Neural progenitor cell (in vitro differentiated cells): ENCODE results near the gene PTH2. TPM values are rescaled to one million over a fixed set of nuclear protein-coding genes. Genes with fewer than 3 reads are reported as not detected.

Experiments used
- DNase-seq: peaks from one replicate; pipeline ENCODE4 v3.0.0-alpha.2; 2016; ENCODE audit warnings: low spot score
- H2AFZ ChIP-seq: fragments of 200-600 bp; sonication (generic); replicated peaks from 2 replicates; pipeline ENCODE4 v1.6.1; 2016; ENCODE audit warnings: antibody characterized with exemption
- H3F3A ChIP-seq: fragments of 200-600 bp; sonication (generic); 2 replicates; pipeline ENCODE4 v1.6.1; 2016; ENCODE audit warnings: antibody characterized with exemption, low read depth
- H3K27ac ChIP-seq: fragments of 200-600 bp; sonication (generic); 2 replicates; pipeline ENCODE4 v1.5.1; 2016; ENCODE audit warnings: mild to moderate bottlenecking
- H3K27me3 ChIP-seq: fragments of 200-600 bp; sonication (generic); 2 replicates; pipeline ENCODE4 v1.6.1; 2016; ENCODE audit warnings: mild to moderate bottlenecking, moderate library complexity
- H3K36me3 ChIP-seq: fragments of 200-600 bp; sonication (generic); 2 replicates; pipeline ENCODE4 v1.5.1; 2016
- H3K4me1 ChIP-seq: fragments of 200-600 bp; sonication (generic); 2 replicates; pipeline ENCODE4 v1.6.1; 2016; ENCODE audit warnings: mixed run types
- H3K4me2 ChIP-seq: fragments of 200-600 bp; sonication (generic); 2 replicates; pipeline ENCODE4 v1.6.1; 2016
- H3K4me3 ChIP-seq: fragments of 200-600 bp; sonication (generic); 2 replicates; pipeline ENCODE4 v1.5.1; 2016
- H3K79me2 ChIP-seq: fragments of 200-600 bp; sonication (generic); 2 replicates; pipeline ENCODE4 v1.6.1; 2016; ENCODE audit warnings: low read depth
- H3K9ac ChIP-seq: fragments of 200-600 bp; sonication (generic); 2 replicates; pipeline ENCODE4 v1.6.1; 2016
- H3K9me3 ChIP-seq: fragments of 200-600 bp; sonication (generic); 2 replicates; pipeline ENCODE4 v1.5.1; 2016; ENCODE audit warnings: low read depth
- H4K20me1 ChIP-seq: fragments of 200-600 bp; sonication (generic); 2 replicates; pipeline ENCODE4 v1.6.1; 2016; ENCODE audit warnings: low read depth
- H3K27ac Mint-ChIP-seq: 3 replicates; pipeline ENCODE4 v1.8.0; 2021; ENCODE audit warnings: mixed read lengths
- H3K27me3 Mint-ChIP-seq: 2 replicates; pipeline ENCODE4 v1.8.0; 2022; ENCODE audit warnings: low read depth, mild to moderate bottlenecking, inconsistent platforms, moderate library complexity, mixed read lengths; ENCODE audit not compliant: insufficient read depth
- H3K36me3 Mint-ChIP-seq: 3 replicates; pipeline ENCODE4 v1.8.0; 2021; ENCODE audit warnings: mixed read lengths
- H3K4me1 Mint-ChIP-seq: 3 replicates; pipeline ENCODE4 v1.8.0; 2021; ENCODE audit warnings: mixed read lengths
- H3K4me3 Mint-ChIP-seq: 3 replicates; pipeline ENCODE4 v1.8.0; 2021; ENCODE audit warnings: mild to moderate bottlenecking, moderate library complexity, mixed read lengths
- H3K9me3 Mint-ChIP-seq: 3 replicates; pipeline ENCODE4 v1.8.0; 2020; ENCODE audit warnings: mixed read lengths
- CTCF ChIP-seq: fragments of 200-600 bp; sonication (generic); IDR thresholded peaks from 2 replicates; pipeline ENCODE4 v1.5.1; 2017; ENCODE audit warnings: antibody characterized with exemption, mild to moderate bottlenecking
- EZH2 ChIP-seq: fragments of 200-600 bp; sonication (generic); IDR thresholded peaks from 2 replicates; pipeline ENCODE4 v1.6.1; 2017; ENCODE audit warnings: antibody characterized with exemption, mild to moderate bottlenecking, moderate library complexity
- EZH2phosphoT487 ChIP-seq: fragments of 200-600 bp; sonication (generic); IDR thresholded peaks from 2 replicates; pipeline ENCODE4 v1.6.1; 2017; ENCODE audit warnings: antibody characterized with exemption
- total RNA-seq: library from RNA; depleted of rRNA; stranded (reverse); fragments of >200 nt; gene quantifications from 2 replicates; pipeline ENCODE4 v1.2.3, GENCODE V29; 2015; ENCODE audit warnings: low replicate concordance

The PTH2 gene
- total RNA-seq, 1 donor from 2014 or later = not detected

- peaks cover 7% of the 10 kb centered on the region for H4K20me1 ChIP-seq
- H3K36me3 ChIP-seq = no peaks in the 10 kb centered on the region
- H3K27ac ChIP-seq = no peak overlapping the region
- TF ChIP-seq CTCF (no peak), EZH2phosphoT487 (no peak), EZH2 (no peak)
- no peak overlapping the region for H2AFZ ChIP-seq
- Mint-ChIP-seq H3K4me3 (no peak overlapping the region), H3K9me3 (peaks cover 2% of the 10 kb centered on the region), H3K4me1 (peaks cover 40% of the 10 kb centered on the region), H3K27ac (no peak overlapping the region), H3K27me3 (peaks cover 78% of the 10 kb centered on the region), H3K36me3 (no peaks in the 10 kb centered on the region)
- no peaks in the 10 kb centered on the region for H3K79me2 ChIP-seq
- no peak overlapping the region for H3K4me2 ChIP-seq
- peaks cover 37% of the 10 kb centered on the region for H3K4me1 ChIP-seq
- no peak overlapping the region for H3K4me3 ChIP-seq
- H3K9ac ChIP-seq = no peak overlapping the region
- peaks cover 37% of the 10 kb centered on the region for H3F3A ChIP-seq
- peaks cover 67% of the 10 kb centered on the region for H3K27me3 ChIP-seq
- DNase-seq = no peak
- no peaks in the 10 kb centered on the region for H3K9me3 ChIP-seq
These were observed 3.0 kb downstream of the PTH2 start for GRCh38 chr19:49420227-49420626.

- H3K9me3 Mint-ChIP-seq = peaks cover 2% of the 10 kb centered on the region
- Histone ChIP-seq H3F3A (peaks cover 36% of the 10 kb centered on the region), H3K27ac (no peak overlapping the region), H3K27me3 (peaks cover 57% of the 10 kb centered on the region), H3K4me2 (no peak overlapping the region), H3K79me2 (no peaks in the 10 kb centered on the region), H3K9me3 (no peaks in the 10 kb centered on the region), H2AFZ (no peak overlapping the region), H3K9ac (no peak overlapping the region), H3K36me3 (no peaks in the 10 kb centered on the region), H4K20me1 (peaks cover 7% of the 10 kb centered on the region), H3K4me3 (no peak overlapping the region), H3K4me1 (peaks cover 39% of the 10 kb centered on the region)
- no peak overlapping the region for H3K27ac Mint-ChIP-seq
- DNase-seq = no peak
- TF ChIP-seq CTCF = no peak
- no peak for TF ChIP-seq EZH2
- no peak for TF ChIP-seq EZH2phosphoT487
- peaks cover 69% of the 10 kb centered on the region for H3K27me3 Mint-ChIP-seq
- H3K4me3 Mint-ChIP-seq = no peak overlapping the region
- H3K36me3 Mint-ChIP-seq = no peaks in the 10 kb centered on the region
- peaks cover 41% of the 10 kb centered on the region for H3K4me1 Mint-ChIP-seq
These were observed 4.1 kb downstream of the PTH2 start for GRCh38 chr19:49419173-49419572.

GRCh38 chr19:49418511-49418910 lies 4.7 kb downstream of the PTH2 start:
- H3K4me1 Mint-ChIP-seq = peaks cover 37% of the 10 kb centered on the region
- peaks cover 50% of the 10 kb centered on the region for H3K27me3 ChIP-seq
- peaks cover 37% of the 10 kb centered on the region for H3K4me1 ChIP-seq

More at GRCh38 chr19:49418511-49418910, 4.7 kb downstream of the PTH2 start:
- Mint-ChIP-seq H3K27me3 (peaks cover 63% of the 10 kb centered on the region), H3K9me3 (peaks cover 2% of the 10 kb centered on the region), H3K4me3 (no peak overlapping the region), H3K27ac (no peak overlapping the region), H3K36me3 (no peaks in the 10 kb centered on the region)
- Histone ChIP-seq H3K9ac (no peak overlapping the region), H2AFZ (no peak overlapping the region), H3K36me3 (no peaks in the 10 kb centered on the region), H4K20me1 (peaks cover 7% of the 10 kb centered on the region), H3K9me3 (no peaks in the 10 kb centered on the region), H3K79me2 (no peaks in the 10 kb centered on the region), H3K27ac (no peak overlapping the region), H3K4me2 (no peak overlapping the region), H3F3A (peaks cover 29% of the 10 kb centered on the region), H3K4me3 (no peak overlapping the region)
- DNase-seq = no peak
- TF ChIP-seq EZH2phosphoT487 = no peak
- no peak for TF ChIP-seq CTCF
- TF ChIP-seq EZH2 = no peak
